ACC112 (cell line): Measurements from ENCODE around the gene PHOSPHO2.

Source experiments
- H2AFZ ChIP-seq: fragments of 200-600 bp; sonication (generic); one replicate; pipeline ENCODE4 v1.6.0; 2017; ENCODE audit warnings: antibody characterized with exemption, low read length; ENCODE audit not compliant: unreplicated experiment
- H3K27ac ChIP-seq: fragments of 200-600 bp; sonication (generic); 2 replicates; pipeline ENCODE4 v1.5.1; 2014; ENCODE audit warnings: low read depth, mild to moderate bottlenecking, antibody characterized with exemption, low read length, moderate library complexity
- H3K27me3 ChIP-seq: fragments of 200-600 bp; sonication (generic); 2 replicates; pipeline ENCODE4 v1.6.1; 2014; ENCODE audit warnings: mild to moderate bottlenecking, antibody characterized with exemption, low read length, moderate library complexity, mixed read lengths; ENCODE audit not compliant: insufficient read depth
- H3K36me3 ChIP-seq: fragments of 200-600 bp; sonication (generic); 2 replicates; pipeline ENCODE4 v1.6.1; 2016; ENCODE audit warnings: mild to moderate bottlenecking, antibody characterized with exemption, low read length, moderate library complexity, mixed read lengths; ENCODE audit not compliant: insufficient read depth
- H3K4me1 ChIP-seq: fragments of 200-600 bp; sonication (generic); one replicate; pipeline ENCODE4 v1.6.1; 2016; ENCODE audit warnings: low read length, mixed read lengths; ENCODE audit not compliant: insufficient read depth, unreplicated experiment, control insufficient read depth
- H3K4me3 ChIP-seq: fragments of 200-600 bp; sonication (generic); 2 replicates; pipeline ENCODE4 v1.5.1; 2014; ENCODE audit warnings: mild to moderate bottlenecking, low read depth, low read length
- H3K79me2 ChIP-seq: fragments of 200-600 bp; sonication (generic); one replicate; pipeline ENCODE4 v1.6.0; 2016; ENCODE audit warnings: low read length; ENCODE audit not compliant: control insufficient read depth, unreplicated experiment, insufficient read depth

Gene PHOSPHO2

DNA sequence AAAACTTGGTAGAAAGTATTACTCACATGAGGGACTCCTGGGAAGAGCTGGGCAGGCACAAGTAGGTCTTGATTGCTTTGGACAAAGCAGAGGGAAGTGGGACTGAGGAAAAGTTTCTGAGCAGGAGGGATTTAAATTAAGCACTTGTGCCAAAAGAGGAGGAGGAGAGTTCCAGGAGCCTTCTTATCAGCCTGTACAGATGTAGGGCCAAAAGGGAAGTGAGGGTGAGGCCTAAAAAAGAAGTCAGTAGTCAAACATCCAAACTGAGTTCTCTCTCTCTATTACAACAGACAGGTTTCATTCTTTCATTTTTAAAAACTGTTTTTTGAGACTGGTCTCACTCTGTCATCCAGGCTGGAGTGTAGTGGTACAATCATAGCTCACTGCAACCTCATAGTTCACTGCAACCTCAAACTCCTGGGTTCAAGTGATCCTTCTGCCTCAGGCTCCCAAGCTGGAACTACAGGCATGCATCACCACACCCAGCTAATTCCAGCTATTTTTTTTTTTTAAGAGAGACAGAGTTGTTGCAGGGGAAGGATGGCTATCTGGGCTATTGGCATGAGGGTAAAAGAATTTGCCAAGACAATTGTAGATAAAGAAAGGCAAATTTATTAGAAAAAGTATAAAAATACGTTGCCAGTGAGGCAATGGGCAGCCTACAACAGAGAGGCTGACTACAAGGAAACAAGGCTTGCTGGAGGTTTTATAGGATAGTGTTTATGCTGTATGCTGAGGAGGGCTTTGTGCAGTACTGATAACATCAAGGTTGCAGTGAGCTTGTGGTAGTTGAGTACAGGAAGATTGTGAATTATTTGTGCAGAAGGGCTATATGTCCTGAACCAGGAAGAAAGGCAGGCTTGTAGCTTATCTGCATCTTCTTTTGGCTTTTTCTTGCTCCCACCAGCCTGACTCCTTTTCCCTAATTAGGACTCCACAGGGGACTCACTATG lies 29.0 kb upstream of the PHOSPHO2 start:
- H3K4me3 ChIP-seq = no peak overlapping the region
- no peak overlapping the region for H3K27ac ChIP-seq
- H2AFZ ChIP-seq = no peak overlapping the region
- no peaks in the 10 kb centered on the region for H3K79me2 ChIP-seq
- H3K4me1 ChIP-seq = no peaks in the 10 kb centered on the region
- no peaks in the 10 kb centered on the region for H3K27me3 ChIP-seq
- H3K36me3 ChIP-seq = no peaks in the 10 kb centered on the region

DNA sequence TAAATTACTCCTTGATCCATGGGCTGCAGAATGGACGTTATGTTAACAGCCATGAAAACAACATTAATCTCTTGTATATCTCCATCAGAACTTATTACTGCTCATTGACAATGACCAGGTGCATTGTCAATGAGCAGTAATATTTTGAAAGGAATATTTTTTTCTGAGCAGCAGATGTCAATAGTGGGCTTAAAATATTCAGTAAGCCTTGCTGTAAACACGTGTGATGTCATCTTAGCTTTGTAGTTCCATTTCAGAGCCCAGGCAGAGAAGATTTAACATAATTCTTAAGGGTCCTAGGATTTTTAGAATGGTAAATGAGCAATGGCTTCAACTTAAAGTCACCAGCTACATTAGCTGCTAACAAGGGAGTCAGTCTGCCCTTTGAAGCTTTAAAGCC lies 26.7 kb upstream of the PHOSPHO2 start:
- H3K4me3 ChIP-seq = no peak overlapping the region
- no peak overlapping the region for H3K27ac ChIP-seq
- no peak overlapping the region for H2AFZ ChIP-seq
- no peaks in the 10 kb centered on the region for H3K36me3 ChIP-seq
- no peaks in the 10 kb centered on the region for H3K4me1 ChIP-seq
- no peaks in the 10 kb centered on the region for H3K79me2 ChIP-seq
- H3K27me3 ChIP-seq = no peaks in the 10 kb centered on the region

DNA sequence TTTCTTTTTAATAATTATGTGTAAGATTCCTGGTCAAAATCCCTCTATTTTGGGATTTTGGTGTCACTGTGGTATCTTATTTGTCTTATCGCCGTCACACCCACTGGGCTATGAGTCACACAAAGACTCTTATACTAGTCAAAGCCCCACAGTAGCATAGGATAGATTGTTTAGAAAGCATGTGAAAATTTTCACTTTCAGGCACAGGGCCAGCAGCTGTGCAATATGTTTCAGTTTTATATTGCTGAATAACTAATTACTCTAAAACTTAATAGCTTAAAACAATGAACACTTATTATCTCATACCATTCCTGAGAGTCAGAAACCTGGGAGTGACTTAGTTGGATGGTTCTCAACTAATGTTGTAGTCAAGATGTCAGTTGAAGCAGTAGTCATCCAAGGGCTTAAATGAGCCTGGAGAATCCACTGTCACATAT lies 24.0 kb upstream of the PHOSPHO2 start:
- Histone ChIP-seq H3K79me2 (no peaks in the 10 kb centered on the region), H2AFZ (no peak overlapping the region), H3K4me3 (no peak overlapping the region), H3K27me3 (no peaks in the 10 kb centered on the region), H3K27ac (no peak overlapping the region), H3K36me3 (no peaks in the 10 kb centered on the region), H3K4me1 (no peaks in the 10 kb centered on the region)

DNA sequence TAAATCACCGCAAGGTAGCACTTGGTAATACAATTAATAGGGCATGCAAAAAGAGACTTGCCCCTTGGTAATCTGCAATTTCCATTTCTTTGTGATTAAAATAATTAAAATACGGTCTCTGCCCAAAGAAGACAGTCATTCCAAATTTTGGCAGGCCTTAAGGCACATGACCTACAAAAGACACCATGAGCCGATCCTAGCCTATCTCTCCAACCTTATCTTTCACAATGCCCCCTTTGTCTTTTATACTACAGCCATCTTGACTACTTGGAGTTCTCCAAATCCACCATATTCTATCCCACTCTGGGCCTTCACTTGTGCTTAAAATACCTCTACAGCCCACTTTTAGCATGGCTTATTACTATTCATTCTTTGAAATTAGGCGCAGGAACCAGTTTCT lies 23.3 kb upstream of the PHOSPHO2 start:
- H3K4me3 ChIP-seq = no peak overlapping the region
- H3K27ac ChIP-seq = no peak overlapping the region
- H3K79me2 ChIP-seq = no peaks in the 10 kb centered on the region
- no peaks in the 10 kb centered on the region for H3K27me3 ChIP-seq
- H3K4me1 ChIP-seq = no peaks in the 10 kb centered on the region
- no peak overlapping the region for H2AFZ ChIP-seq
- H3K36me3 ChIP-seq = no peaks in the 10 kb centered on the region

DNA sequence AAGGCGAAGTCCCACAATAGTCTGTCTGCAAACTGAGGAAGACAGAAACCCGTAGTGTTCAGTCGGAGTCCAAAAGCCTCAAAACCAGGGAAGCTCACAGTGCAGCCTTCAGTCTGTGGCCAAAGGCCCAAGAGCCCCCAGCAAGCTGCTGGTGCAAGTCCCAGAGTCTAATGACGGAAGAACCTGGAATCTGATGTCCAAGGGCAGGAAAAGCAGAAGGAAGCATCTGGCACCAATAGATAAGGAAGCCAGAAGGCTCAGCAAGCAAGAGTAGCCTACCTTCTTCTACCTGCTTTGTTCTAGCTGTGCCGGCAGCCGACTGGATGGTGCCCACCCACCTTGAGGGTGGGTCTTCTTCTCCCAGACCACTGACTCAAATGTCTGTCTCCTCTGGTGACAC lies 21.9 kb upstream of the PHOSPHO2 start:
- H3K4me3 ChIP-seq = no peak overlapping the region
- H3K27me3 ChIP-seq = no peaks in the 10 kb centered on the region
- H3K36me3 ChIP-seq = no peaks in the 10 kb centered on the region
- no peak overlapping the region for H3K27ac ChIP-seq
- no peak overlapping the region for H2AFZ ChIP-seq
- no peaks in the 10 kb centered on the region for H3K4me1 ChIP-seq
- no peaks in the 10 kb centered on the region for H3K79me2 ChIP-seq

DNA sequence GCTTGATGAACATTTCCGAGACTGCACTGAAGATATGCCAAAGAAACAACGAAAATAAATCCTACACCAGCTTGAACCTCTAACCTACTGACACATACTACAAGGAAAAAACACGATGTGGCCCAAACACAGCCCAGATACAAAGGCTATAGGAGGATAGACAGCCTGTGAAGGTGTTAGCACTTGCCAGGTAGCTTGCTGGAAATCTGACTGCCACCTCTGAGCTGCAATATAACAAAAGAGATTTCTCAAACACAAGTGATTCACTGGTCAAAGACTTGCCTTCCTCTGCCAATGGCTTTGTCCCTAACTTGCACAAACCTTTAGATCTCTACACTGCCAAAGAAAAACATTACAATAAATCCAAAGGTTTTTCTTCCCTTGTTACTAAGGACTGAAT lies 21.2 kb upstream of the PHOSPHO2 start:
- no peak overlapping the region for H3K4me3 ChIP-seq
- H3K36me3 ChIP-seq = no peaks in the 10 kb centered on the region
- no peaks in the 10 kb centered on the region for H3K4me1 ChIP-seq
- H3K79me2 ChIP-seq = no peaks in the 10 kb centered on the region
- H3K27ac ChIP-seq = no peak overlapping the region
- H3K27me3 ChIP-seq = no peaks in the 10 kb centered on the region
- H2AFZ ChIP-seq = no peak overlapping the region

DNA sequence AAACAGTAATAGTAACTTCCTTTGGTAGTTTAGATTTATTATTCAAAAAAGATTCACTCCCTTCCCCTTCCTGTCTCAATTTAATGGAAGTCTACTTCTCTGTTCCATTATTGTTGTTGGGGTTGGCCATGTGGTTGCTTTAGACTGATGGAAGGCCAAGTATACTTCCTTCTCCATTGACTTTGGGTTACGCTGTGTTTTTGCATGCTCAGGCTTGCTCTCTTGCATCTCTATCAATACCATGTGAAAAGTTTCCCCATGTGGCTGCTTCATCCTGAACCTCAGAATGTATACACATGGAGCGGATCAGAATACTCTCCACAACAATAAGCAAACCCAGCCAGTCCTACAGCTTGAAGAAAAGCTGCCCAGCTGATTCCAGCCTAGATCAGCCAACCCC lies 20.3 kb upstream of the PHOSPHO2 start:
- Histone ChIP-seq H3K4me3 (no peak overlapping the region), H3K27ac (no peak overlapping the region), H3K79me2 (no peaks in the 10 kb centered on the region), H3K36me3 (no peaks in the 10 kb centered on the region), H3K27me3 (no peaks in the 10 kb centered on the region), H2AFZ (no peak overlapping the region), H3K4me1 (no peaks in the 10 kb centered on the region)

DNA sequence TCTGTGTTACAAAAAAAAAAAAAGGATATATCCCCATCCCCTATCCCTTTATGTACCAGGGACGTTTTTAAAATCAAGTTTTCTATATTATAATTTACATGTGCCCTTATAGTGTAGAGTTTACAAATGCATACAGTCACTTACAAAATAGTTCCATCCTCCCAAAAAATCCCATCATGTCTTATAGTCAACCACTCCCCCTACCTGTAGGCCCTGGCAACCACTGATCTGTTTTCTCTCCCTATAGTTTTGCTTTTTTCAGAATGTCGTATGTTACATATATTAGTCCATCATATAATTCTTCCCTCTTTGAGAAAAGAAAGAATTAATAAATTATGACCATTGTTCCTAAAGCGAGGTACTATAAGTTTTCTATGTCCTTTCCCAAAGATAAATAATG lies 17.9 kb upstream of the PHOSPHO2 start:
- H3K36me3 ChIP-seq = no peaks in the 10 kb centered on the region
- no peak overlapping the region for H3K4me3 ChIP-seq
- H3K27me3 ChIP-seq = peaks cover 7% of the 10 kb centered on the region; the same call in 1 of the 2 replicates
- no peak overlapping the region for H2AFZ ChIP-seq
- H3K27ac ChIP-seq = no peak overlapping the region
- H3K79me2 ChIP-seq = no peaks in the 10 kb centered on the region
- H3K4me1 ChIP-seq = no peaks in the 10 kb centered on the region

DNA sequence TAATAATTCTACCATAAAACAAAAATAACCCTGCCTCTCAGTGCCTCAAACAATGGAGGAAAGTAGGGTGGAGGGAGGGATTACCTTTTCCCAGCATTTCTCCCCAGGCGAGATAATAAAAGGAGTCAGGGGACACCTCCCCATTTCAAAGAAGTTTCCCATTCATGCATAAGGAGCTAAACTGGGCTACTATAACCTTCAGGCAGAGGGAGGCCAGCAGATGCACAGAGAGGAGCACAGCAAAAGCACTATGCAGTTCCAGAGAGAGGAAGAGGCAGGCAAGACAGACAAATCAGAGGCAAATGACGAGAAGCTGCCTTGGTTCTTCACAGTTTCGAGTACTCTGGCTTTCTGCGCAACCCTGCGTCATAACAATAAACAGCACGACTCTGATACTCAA lies 17.4 kb upstream of the PHOSPHO2 start:
- Histone ChIP-seq H3K27me3 (peaks cover 10% of the 10 kb centered on the region; the same call in 1 of the 2 replicates), H3K4me1 (no peaks in the 10 kb centered on the region), H2AFZ (no peak overlapping the region), H3K79me2 (no peaks in the 10 kb centered on the region), H3K36me3 (no peaks in the 10 kb centered on the region), H3K27ac (no peak overlapping the region), H3K4me3 (no peak overlapping the region)

DNA sequence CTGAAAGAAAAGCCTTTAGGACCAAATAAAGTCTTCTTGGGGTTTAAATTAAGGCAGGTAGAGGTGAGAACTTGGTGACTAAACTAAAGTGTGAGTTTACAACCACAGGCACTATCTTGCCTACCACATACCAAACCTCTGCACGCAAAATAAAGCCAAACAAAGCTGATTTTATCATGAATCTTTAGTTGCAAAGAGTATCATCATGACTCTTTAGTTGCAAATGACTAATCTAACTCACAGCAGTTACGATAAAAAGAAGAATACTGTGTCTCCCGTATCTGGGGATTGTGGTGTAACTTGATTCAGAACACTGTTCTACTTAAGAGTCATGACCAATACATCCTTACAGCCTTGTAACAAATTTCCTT lies 11.2 kb upstream of the PHOSPHO2 start:
- no peaks in the 10 kb centered on the region for H3K4me1 ChIP-seq
- H3K27ac ChIP-seq = no peak overlapping the region
- no peaks in the 10 kb centered on the region for H3K79me2 ChIP-seq
- no peak overlapping the region for H3K4me3 ChIP-seq
- peaks cover 10% of the 10 kb centered on the region; the same call in 1 of the 2 replicates for H3K27me3 ChIP-seq
- no peaks in the 10 kb centered on the region for H3K36me3 ChIP-seq
- H2AFZ ChIP-seq = no peak overlapping the region

DNA sequence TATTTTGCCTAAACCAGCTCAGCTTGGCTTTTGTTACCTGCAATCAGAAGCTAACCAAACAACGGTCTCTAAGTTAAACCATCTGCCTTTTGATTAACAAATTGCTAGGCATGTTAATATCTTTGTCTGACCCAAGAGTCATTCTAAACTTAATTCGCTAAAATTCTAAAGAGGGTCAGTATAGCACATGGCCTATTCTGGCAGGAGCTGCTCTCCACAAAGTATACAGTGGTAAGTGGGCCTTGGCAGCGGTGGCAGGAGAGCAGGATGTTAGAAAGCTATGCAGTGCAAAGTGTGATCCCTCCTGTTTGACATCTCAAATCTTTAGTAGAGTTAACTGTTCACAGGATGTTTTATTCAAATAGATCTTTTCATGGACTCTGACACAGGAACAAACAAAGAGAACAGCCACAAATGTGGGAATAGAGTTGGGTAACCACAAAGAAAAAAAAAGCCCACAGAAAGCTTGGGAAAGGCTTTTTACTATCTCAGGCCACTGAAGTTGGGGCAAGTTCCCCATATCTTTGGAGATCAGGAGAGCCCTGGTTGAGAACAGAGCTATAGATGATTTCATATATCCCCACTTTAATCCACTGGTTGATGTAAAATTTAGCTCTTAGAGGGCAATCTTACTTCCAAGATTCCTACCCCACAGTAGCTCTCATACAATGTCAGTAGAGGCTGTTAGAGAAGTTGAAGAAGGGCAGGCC lies 10.7 kb upstream of the PHOSPHO2 start:
- H3K27ac ChIP-seq = no peak overlapping the region
- H3K36me3 ChIP-seq = no peaks in the 10 kb centered on the region
- H3K79me2 ChIP-seq = no peaks in the 10 kb centered on the region
- H3K4me3 ChIP-seq = no peak overlapping the region
- H3K27me3 ChIP-seq = peaks cover 10% of the 10 kb centered on the region; the same call in 1 of the 2 replicates
- no peak overlapping the region for H2AFZ ChIP-seq
- no peaks in the 10 kb centered on the region for H3K4me1 ChIP-seq
